ENCODE results near the gene PIK3C2G. TPM values are rescaled to one million over a fixed set of nuclear protein-coding genes. Genes with fewer than 3 reads are reported as not detected.

Gene PIK3C2G
- total RNA-seq, 2 donors from 2014 or later = 0.57 to 0.69 TPM

GRCh38 chr12:18411453-18411852 lies 150.1 kb downstream of the PIK3C2G start:
- Histone ChIP-seq H3K27ac (no peak overlapping the region), H3K4me1 (no peaks in the 10 kb centered on the region), H3K27me3 (no peaks in the 10 kb centered on the region), H3K36me3 (no peaks in the 10 kb centered on the region), H3K9me3 (no peaks in the 10 kb centered on the region), H3K4me3 (no peak overlapping the region), H3K9ac (ENCODE audit: low read depth in 2 of 2, low read length in 2 of 2) (no peak overlapping the region)
- no peak for TF ChIP-seq CTCF (IDR thresholded peaks at IDR 0.05)
- DNase-seq = no peak
- intact Hi-C loops (cut with DNase I) = no loop called here

- Histone ChIP-seq H3K27me3 (no peaks in the 10 kb centered on the region), H3K36me3 (no peaks in the 10 kb centered on the region), H3K4me3 (no peak overlapping the region), H3K9me3 (no peaks in the 10 kb centered on the region), H3K9ac (ENCODE audit: low read depth in 2 of 2, low read length in 2 of 2) (no peak overlapping the region), H3K4me1 (no peaks in the 10 kb centered on the region), H3K27ac (no peak overlapping the region)
- no peak for DNase-seq
- intact Hi-C loops (cut with DNase I) = no loop called here
- no peak for TF ChIP-seq CTCF (IDR thresholded peaks at IDR 0.05)
These were observed 153.4 kb downstream of the PIK3C2G start for GRCh38 chr12:18414671-18415070.

GRCh38 chr12:18415227-18415626 lies 153.9 kb downstream of the PIK3C2G start:
- no peak overlapping the region for H3K9ac ChIP-seq (ENCODE audit: low read depth in 2 of 2, low read length in 2 of 2)
- no peak overlapping the region for H3K27ac ChIP-seq
- no peak for TF ChIP-seq CTCF (IDR thresholded peaks at IDR 0.05)
- H3K27me3 ChIP-seq = no peaks in the 10 kb centered on the region
- H3K4me3 ChIP-seq = no peak overlapping the region
- no peaks in the 10 kb centered on the region for H3K4me1 ChIP-seq
- intact Hi-C loops (cut with DNase I) = no loop called here
- DNase-seq = no peak
- no peaks in the 10 kb centered on the region for H3K9me3 ChIP-seq
- no peaks in the 10 kb centered on the region for H3K36me3 ChIP-seq

GRCh38 chr12:18416412-18416811 lies 155.1 kb downstream of the PIK3C2G start:
- Histone ChIP-seq H3K4me3 (no peak overlapping the region), H3K9me3 (no peaks in the 10 kb centered on the region), H3K4me1 (no peaks in the 10 kb centered on the region), H3K27ac (no peak overlapping the region), H3K36me3 (no peaks in the 10 kb centered on the region), H3K9ac (ENCODE audit: low read depth in 2 of 2, low read length in 2 of 2) (no peak overlapping the region), H3K27me3 (no peaks in the 10 kb centered on the region)
- no peak for DNase-seq
- intact Hi-C loops (cut with DNase I) = no loop called here
- TF ChIP-seq CTCF (IDR thresholded peaks at IDR 0.05) = no peak

GRCh38 chr12:18419311-18419710 lies 158.0 kb downstream of the PIK3C2G start:
- Histone ChIP-seq H3K27me3 (no peaks in the 10 kb centered on the region), H3K9ac (ENCODE audit: low read depth in 2 of 2, low read length in 2 of 2) (no peak overlapping the region), H3K4me1 (no peaks in the 10 kb centered on the region), H3K9me3 (no peaks in the 10 kb centered on the region), H3K27ac (no peak overlapping the region), H3K36me3 (no peaks in the 10 kb centered on the region), H3K4me3 (no peak overlapping the region)
- no peak for DNase-seq
- no peak for TF ChIP-seq CTCF (IDR thresholded peaks at IDR 0.05)
- intact Hi-C loops (cut with DNase I) = no loop called here

- no peak overlapping the region for H3K4me3 ChIP-seq
- no peaks in the 10 kb centered on the region for H3K9me3 ChIP-seq
- no peaks in the 10 kb centered on the region for H3K36me3 ChIP-seq
- no peak overlapping the region for H3K27ac ChIP-seq
- DNase-seq = no peak
- intact Hi-C loops (cut with DNase I) = loop anchor here (5.0 kb wide), 1 partner anchor 165 kb away; no protein-coding TSS in a partner anchor
- TF ChIP-seq CTCF (IDR thresholded peaks at IDR 0.05) = no peak
- no peaks in the 10 kb centered on the region for H3K4me1 ChIP-seq
- H3K9ac ChIP-seq (ENCODE audit: low read depth in 2 of 2, low read length in 2 of 2) = no peak overlapping the region
- no peaks in the 10 kb centered on the region for H3K27me3 ChIP-seq
These were observed 160.5 kb downstream of the PIK3C2G start for GRCh38 chr12:18421867-18422266.
